GM21737 (cell line): ENCODE data around the gene PCDHA1.

ENCODE experiments used
- ATAC-seq: cut with Tn5 transposase; IDR thresholded peaks from one replicate; pipeline ENCODE4 v1.9.1; 2021; ENCODE audit warnings: mild to moderate bottlenecking, moderate library complexity; ENCODE audit not compliant: unreplicated experiment

Gene PCDHA1

DNA sequence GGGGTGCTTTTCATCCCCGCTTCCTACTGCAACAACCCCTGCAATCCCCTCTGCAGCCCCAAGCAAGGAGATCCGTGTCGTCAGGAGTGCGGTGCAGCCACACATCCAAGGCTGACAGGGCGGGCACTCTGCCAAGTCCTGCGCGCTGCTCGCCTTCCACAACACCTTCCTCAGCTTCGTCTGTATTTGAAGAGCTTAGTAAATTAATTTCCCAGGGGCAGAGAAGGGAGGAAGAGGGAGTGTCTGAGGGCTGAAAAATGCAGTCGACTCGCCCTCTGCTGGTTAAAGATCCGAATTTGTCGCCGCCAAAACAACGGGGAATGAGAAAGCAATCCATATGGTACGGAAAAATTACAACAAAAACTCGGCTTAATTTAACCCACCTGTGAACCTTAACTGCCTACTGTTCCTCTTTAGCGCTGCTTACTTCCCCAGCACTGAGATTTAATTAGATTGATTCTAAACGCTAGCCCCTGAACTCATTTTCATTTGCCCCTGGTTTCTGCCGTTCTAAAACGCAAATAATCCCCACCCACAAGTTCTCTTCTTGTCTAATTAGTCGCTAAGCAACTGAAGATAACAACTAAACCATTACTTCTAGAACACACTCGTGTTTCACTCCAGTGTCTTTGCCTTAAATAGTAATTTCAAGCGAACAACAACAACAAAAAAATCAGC is 254.3 kb downstream of the PCDHA1 start:
- ATAC-seq, result no peak

DNA sequence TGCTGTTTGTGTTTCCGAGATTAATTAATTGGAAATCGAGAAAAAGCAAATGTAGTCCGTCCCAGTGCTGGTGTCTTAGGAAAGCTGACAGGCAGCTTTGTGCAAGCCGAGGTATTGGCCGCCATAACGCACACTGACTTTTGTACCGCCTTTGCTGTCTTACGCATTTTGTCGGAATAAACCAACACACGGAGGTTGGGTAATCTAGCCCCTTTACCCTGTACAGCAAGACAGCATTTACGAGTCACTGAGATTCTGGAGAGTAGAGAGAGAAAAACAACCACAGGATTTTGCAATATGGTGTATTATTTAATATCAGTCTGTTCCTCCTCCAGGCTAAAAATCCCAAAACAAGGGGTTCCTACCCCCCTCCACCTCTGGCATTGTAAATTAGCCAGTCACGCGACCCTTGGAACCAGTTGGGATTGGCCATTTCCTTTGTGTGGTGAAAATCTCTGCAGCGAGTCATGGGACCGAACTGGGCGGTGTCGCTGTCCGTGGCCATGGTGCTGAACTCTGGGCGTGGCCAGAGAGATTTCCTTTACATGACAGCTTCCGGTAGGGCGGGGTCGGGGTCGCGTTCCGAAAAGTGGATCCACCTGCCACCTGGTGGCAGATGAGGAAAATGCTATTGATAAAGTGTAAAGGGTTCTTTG is 255.0 kb downstream of the PCDHA1 start:
- ATAC-seq, result no peak

DNA sequence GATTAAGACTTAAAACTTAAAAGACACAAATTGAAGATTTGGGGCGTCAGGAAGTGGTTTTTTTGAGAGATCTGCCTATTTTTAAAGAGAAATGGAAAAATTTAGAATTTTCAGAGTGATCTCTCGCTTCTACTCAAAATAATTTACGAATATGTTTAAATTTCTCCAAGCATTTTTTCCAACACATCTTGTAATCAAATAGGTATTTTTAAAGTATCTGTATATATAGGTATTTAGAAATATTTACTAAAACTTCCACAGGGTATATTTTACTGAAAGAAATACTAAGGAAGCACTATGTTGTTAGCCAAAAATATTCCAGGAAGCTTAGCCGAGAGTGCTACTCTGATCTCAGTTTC is 255.5 kb downstream of the PCDHA1 start:
- ATAC-seq, result no peak

DNA sequence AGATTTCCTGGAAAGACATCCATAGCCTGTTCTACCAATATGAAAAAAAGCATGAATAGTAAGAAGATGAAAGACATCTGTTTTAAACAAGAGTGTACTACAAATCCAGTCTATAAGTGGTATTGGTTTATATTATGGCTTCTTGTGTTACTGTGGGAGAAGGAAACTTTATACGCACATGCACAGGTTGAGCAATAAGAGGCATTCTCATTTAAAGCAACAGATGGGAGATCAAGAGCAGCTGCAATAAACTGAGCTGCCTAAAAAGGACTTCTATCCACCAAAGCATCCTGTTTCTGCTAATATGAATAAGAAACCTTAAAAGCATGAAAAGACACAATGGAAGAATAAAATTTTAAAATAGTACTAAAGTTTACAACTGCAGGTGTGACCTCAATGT is 256.6 kb downstream of the PCDHA1 start:
- ATAC-seq, result no peak

DNA sequence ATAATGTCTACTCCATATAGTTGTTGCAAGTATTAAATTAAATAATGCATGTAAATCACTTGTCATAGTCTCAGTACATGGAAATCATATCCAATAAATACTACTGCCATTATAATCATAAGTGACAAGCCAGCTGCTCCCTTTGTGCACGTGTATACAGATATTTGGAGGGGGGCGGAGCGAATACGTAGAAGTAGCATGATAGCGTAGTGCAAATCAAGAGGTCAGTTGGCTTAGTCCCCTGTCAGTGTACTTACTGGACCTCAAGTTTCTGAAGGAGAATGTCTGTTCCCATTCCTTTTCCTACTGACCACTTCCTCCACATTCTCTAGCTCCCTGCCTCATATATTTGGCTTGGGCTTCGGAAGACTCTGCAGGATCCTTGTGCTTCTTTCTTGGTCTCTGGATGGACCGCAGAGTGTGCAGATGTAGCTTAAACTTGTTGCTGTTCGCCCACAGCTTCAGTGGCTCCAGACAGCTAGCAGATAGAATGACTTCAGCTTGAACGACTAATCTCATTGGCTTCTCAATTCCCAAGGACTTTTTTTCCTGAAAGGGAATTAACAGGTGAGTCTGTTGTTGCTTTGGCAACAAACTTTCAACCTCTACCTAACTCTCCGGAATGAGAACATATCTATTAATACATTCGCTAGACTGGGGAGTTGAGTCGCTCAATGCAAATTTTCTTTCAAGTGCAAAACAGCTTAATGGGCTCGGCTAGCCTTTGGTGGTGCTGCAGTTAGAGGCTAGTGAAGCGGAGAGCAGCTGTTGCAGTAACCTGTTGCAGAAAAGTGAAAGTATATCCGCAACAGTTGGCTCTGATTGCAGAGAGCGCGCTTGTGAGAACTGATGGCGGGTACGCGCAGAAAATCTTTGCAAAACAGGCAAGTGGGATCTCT is 264.9 kb downstream of the PCDHA1 start, which contains the start of gene PCDHB1:
PCDHB1 (plus strand) TSS at position 753 of the 899 bp plus-strand sequence; CDS start at position 850, 97 bp downstream.
- no peak for ATAC-seq

GRCh38 chr5:141051521-141051866 is 265.6 kb downstream of the PCDHA1 start:
- ATAC-seq, result no peak
